SKM-1 treated with dmso at 0.1 percent for 144 hours (cell line): ENCODE data around the gene CCR2.

Source experiments
- DNase-seq: peaks from one replicate; lab custom pipeline; 2025; ENCODE audit not compliant: unreplicated experiment; lab: John Stamatoyannopoulos, UW

The CCR2 gene

DNA sequence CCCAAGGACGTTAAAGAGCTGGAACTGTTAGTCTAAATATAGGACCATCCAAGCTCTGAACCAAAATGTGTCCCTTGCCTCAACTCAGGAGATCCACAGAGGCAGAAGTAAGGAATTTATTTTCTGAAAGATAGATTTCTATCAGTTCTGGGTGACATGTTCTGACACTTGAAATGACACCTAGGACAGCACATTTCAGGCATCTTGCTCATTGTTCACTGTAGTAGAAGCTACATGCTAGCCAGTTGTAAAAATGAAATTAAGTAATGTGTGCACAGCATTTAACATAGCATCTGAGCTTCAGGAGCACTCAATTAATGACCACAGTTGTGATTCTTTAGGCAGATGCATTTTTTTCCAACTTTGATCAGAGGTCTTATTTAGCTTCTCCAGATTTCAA lies 567 bp downstream of the CCR2 start:
- no peak for DNase-seq

DNA sequence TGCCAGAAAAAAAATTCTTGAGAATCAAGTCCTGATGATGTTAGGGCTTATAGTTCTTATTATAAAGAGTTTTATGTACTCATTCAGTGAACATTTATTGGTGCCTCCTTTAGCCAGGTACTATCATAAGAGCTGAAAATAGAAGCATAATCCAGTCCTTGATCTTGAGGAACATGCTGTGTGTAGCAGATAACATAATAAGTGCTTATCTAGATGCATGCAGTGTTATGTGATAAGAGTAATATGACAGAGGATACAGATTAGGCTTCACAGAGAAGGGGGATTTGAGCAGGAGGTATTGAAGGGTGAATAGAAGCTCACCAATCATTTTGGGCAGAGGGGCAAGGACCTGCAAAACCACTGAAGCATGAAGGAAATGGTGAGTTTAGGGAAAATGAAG lies 1.1 kb downstream of the CCR2 start:
- DNase-seq: no peak

DNA sequence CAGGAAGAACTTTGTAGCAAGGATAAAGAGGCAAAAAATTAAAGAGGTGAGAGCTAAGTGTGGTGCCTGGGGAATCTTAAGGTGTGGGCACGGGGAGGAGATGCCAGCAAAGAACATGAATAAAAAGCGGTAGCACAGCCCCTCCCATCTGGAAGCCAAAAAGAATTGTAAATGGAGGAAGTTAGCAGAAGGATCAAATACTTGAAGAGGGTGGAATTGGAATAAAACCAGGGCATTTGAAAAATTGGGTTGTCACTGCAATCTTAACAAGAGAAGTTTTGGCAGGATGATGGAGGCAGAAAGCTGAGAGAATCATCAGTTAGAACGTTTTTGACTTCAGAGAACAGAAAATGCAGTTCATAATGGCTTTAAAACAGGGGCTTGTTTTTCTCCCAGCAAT lies 2.4 kb downstream of the CCR2 start:
- no peak for DNase-seq

DNA sequence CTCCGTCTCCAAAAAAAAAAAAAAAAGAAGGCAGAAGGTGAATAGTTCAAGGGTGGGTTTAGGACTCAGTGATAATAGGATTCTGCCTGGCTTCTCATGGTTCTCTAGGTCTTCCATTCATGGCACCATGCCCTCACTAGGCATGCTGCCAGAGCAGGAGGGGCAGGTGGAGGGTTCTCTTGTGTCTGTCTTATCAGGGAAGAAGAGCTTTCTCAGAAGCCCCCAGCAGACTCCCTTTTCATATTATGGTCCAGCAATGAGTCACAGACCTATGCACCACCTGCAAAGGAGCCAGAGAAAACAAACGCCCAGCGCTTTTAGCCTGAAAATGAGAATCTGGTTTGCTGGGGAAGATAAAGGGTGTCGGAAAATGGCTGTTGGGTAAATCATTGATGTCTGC lies 3.0 kb downstream of the CCR2 start:
- no peak for DNase-seq

DNA sequence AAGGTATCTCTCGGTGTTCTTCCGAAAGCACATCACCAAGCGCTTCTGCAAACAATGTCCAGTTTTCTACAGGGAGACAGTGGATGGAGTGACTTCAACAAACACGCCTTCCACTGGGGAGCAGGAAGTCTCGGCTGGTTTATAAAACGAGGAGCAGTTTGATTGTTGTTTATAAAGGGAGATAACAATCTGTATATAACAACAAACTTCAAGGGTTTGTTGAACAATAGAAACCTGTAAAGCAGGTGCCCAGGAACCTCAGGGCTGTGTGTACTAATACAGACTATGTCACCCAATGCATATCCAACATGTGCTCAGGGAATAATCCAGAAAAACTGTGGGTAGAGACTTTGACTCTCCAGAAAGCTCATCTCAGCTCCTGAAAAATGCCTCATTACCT lies 4.6 kb downstream of the CCR2 start:
- no peak for DNase-seq

DNA sequence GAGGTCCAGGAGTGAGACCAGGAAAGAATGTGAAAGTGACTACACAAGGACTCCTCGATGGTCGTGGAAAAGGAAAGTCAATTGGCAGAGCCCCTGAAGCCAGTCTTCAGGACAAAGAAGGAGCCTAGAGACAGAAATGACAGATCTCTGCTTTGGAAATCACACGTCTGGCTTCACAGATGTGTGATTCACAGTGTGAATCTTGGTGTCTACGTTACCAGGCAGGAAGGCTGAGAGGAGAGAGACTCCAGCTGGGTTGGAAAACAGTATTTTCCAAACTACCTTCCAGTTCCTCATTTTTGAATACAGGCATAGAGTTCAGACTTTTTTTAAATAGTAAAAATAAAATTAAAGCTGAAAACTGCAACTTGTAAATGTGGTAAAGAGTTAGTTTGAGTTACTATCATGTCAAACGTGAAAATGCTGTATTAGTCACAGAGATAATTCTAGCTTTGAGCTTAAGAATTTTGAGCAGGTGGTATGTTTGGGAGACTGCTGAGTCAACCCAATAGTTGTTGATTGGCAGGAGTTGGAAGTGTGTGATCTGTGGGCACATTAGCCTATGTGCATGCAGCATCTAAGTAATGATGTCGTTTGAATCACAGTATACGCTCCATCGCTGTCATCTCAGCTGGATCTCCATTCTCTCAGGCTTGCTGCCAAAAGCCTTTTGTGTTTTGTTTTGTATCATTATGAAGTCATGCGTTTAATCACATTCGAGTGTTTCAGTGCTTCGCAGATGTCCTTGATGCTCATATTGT lies 6.0 kb downstream of the CCR2 start:
- no peak for DNase-seq

DNA sequence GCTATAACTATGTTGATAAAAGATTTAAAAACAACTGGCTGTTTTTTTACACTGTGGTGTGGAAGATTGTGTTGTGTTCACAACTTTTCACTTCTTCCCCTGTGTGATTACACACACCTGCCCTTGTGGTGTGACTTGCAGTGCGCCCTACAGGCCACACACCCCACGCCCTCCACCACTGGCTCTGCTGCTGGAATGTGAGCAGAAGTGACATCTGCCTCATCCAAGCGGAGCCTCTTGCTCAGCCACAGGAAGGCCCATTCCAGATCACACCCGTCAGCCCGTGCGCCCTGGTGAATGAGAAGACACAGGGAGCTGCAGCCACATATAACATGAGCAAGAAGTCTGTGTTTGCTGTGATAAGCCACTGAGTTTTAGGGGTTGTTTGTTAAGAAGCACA lies 7.0 kb downstream of the CCR2 start:
- no peak for DNase-seq

DNA sequence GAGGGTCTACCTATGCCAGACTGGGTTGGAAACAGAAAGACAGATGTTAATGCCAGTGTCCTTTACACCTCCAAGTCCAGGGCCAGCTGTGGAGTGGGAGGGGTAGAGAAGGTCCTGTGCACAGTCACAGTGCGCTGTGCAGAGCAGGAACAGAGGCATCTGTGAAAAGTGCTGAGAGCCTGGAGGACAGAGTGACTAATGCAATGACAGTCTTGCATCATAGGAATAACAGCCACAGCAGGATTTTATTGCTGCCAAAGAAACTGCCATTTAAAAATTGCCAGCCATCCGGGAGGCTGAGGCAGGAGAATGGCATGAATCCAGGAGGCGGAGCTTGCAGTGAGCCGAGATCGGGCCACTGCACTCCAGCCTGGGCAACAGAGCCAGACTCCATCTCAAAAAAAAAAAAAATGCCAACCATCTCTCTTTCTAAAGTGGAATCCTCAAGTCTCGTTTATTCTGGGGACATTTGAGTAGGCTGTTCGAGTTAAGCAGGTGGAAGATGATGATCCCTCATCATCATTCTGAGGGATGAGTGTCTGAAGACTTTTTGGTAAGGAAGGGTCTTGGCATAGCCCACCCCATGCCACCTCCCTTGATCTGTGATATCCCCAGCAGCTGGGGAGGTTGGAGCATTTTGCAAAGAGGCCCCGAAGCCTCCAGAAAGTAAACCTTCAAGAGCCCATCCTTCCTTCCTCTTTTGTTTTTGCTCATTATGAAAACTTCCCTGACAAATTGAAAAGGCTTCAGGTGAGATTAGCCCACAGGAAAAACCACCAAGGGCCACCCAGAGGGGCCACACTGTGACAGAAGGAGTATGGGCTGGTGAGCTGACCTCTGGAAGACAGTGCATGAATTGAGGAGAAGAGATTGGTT lies 7.7 kb downstream of the CCR2 start:
- DNase-seq: peak; percentile 79

DNA sequence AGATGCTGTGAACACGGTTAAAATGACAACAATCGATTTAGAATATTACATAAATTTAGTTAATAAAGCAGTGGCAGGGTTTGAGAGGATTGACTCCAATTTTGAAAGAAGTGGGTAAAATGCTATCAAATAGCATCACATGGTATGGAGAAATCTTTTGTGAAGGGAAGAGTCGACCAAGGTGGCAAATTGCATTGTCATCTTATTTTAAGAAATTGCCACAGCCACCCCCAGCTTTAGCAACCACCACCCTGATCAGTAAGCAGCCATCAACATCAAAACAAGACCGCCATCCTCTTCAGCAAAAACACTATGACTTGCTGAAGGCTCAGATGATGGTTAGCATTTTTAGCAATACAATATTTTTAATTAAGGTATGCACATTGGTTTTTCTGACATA lies 11.1 kb downstream of the CCR2 start:
- no peak for DNase-seq

DNA sequence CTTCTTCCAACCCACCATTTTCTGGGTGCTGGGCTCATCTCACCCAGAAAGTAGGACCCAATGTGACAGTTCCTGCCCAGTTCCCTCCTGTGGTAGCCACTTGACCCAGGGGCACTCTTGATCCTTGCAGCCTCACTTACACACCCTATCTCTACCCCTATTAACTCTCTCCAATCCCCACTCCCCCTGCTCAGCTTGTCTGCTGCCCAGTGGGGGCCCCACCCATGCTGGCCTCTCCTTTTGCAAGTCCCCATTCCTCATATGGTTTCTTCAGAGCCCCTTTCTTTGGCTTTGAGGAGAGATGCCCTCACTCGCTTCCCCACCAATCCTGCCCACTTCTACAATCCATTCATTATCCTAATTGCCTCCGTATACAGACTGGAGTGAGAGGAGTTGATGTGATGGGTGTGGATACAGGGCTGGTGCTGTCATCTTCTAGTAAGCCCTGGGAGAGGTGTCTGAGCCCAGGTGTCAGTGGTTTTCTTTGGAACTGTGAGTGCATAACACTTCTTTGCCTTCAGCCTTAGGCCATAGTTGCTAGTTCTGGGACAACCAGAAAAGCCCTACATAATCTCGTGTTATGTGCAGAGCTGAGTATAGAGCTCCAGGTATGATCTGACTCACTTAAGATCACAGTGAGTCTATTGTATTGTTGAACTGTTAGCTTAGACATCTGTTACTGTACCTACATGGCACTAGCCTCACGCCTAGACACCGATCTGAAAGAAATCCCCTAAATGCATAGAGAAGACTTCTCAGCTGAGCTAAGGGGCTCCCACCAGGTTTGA lies 12.0 kb downstream of the CCR2 start:
- DNase-seq: no peak

DNA sequence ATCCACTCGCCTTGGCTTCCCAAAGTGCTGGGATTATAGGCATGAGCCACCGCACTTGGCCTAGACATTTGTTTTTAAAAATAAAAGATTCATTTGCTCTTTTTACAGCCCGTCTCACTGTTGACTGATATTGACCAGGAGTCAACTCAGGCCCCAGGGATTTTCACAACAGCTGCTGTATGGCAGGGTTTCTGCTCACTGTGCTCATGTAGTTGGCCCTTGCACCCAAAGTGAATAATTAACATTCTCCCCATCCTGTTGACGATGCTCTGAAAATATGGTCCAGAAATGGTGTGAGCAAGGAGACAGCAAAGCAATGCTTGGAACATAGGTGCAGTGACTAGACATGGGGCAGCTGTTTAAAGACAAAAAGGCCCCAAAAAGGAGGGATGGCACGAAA lies 13.9 kb downstream of the CCR2 start:
- DNase-seq: no peak

DNA sequence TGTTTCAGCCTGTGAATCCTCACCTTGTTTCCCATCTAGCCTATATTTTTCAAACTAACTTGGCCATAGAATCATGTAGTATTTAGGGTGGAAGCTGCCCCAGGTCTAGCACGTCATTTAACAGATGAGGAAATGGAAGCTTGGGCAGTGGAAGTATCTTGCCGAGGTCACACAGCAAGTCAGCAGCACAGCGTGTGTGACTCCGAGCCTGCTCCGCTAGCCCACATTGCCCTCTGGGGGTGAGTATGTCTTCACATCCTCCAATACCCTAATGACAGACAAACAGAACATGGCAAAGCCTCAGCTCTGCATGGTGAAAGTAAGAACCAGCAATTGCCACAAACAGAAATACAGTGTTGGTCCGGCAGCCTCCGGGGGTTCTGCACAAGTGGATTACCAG lies 14.7 kb downstream of the CCR2 start:
- DNase-seq: peak; percentile 91

DNA sequence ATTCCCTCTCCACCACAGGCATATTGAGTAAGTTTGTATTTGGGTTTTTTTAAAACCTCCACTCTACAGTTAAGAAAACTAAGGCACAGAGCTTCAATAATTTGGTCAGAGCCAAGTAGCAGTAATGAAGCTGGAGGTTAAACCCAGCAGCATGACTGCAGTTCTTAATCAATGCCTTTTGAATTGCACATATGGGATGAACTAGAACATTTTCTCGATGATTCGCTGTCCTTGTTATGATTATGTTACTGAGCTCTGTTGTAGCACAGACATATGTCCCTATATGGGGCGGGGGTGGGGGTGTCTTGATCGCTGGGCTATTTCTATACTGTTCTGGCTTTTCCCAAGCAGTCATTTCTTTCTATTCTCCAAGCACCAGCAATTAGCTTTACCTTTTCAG lies 15.2 kb downstream of the CCR2 start:
- no peak for DNase-seq

DNA sequence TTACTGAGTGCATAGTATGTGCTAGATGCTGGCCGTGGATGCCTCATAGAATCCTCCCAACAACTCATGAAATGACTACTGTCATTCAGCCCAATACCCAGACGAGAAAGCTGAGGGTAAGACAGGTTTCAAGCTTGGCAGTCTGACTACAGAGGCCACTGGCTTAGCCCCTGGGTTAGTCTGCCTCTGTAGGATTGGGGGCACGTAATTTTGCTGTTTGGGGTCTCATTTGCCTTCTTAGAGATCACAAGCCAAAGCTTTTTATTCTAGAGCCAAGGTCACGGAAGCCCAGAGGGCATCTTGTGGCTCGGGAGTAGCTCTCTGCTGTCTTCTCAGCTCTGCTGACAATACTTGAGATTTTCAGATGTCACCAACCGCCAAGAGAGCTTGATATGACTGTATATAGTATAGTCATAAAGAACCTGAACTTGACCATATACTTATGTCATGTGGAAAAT lies 15.8 kb downstream of the CCR2 start:
- DNase-seq: no peak

DNA sequence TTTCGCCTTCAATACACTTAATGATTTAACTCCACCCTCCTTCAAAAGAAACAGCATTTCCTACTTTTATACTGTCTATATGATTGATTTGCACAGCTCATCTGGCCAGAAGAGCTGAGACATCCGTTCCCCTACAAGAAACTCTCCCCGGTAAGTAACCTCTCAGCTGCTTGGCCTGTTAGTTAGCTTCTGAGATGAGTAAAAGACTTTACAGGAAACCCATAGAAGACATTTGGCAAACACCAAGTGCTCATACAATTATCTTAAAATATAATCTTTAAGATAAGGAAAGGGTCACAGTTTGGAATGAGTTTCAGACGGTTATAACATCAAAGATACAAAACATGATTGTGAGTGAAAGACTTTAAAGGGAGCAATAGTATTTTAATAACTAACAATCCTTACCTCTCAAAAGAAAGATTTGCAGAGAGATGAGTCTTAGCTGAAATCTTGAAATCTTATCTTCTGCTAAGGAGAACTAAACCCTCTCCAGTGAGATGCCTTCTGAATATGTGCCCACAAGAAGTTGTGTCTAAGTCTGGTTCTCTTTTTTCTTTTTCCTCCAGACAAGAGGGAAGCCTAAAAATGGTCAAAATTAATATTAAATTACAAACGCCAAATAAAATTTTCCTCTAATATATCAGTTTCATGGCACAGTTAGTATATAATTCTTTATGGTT lies 17.1 kb downstream of the CCR2 start, which contains the start of gene CCR5:
Gene CCR5 (plus strand): TSS at position 108 of the 680 bp plus-strand sequence. CDS start 1,957 bp downstream, outside the sequence.
- DNase-seq: peak; percentile 10

DNA sequence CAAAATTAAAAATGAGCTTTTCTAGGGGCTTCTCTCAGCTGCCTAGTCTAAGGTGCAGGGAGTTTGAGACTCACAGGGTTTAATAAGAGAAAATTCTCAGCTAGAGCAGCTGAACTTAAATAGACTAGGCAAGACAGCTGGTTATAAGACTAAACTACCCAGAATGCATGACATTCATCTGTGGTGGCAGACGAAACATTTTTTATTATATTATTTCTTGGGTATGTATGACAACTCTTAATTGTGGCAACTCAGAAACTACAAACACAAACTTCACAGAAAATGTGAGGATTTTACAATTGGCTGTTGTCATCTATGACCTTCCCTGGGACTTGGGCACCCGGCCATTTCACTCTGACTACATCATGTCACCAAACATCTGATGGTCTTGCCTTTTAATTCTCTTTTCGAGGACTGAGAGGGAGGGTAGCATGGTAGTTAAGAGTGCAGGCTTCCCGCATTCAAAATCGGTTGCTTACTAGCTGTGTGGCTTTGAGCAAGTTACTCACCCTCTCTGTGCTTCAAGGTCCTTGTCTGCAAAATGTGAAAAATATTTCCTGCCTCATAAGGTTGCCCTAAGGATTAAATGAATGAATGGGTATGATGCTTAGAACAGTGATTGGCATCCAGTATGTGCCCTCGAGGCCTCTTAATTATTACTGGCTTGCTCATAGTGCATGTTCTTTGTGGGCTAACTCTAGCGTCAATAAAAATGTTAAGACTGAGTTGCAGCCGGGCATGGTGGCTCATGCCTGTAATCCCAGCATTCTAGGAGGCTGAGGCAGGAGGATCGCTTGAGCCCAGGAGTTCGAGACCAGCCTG lies 17.8 kb downstream of the CCR2 start:
- no peak for DNase-seq

DNA sequence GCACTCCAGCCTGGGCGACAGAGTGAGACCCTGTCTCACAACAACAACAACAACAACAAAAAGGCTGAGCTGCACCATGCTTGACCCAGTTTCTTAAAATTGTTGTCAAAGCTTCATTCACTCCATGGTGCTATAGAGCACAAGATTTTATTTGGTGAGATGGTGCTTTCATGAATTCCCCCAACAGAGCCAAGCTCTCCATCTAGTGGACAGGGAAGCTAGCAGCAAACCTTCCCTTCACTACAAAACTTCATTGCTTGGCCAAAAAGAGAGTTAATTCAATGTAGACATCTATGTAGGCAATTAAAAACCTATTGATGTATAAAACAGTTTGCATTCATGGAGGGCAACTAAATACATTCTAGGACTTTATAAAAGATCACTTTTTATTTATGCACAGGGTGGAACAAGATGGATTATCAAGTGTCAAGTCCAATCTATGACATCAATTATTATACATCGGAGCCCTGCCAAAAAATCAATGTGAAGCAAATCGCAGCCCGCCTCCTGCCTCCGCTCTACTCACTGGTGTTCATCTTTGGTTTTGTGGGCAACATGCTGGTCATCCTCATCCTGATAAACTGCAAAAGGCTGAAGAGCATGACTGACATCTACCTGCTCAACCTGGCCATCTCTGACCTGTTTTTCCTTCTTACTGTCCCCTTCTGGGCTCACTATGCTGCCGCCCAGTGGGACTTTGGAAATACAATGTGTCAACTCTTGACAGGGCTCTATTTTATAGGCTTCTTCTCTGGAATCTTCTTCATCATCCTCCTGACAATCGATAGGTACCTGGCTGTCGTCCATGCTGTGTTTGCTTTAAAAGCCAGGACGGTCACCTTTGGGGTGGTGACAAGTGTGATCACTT lies 18.8 kb downstream of the CCR2 start:
- peak; percentile 53 for DNase-seq

DNA sequence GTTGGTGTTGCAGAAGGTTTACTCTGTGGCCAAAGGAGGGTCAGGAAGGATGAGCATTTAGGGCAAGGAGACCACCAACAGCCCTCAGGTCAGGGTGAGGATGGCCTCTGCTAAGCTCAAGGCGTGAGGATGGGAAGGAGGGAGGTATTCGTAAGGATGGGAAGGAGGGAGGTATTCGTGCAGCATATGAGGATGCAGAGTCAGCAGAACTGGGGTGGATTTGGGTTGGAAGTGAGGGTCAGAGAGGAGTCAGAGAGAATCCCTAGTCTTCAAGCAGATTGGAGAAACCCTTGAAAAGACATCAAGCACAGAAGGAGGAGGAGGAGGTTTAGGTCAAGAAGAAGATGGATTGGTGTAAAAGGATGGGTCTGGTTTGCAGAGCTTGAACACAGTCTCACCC lies 20.8 kb downstream of the CCR2 start:
- DNase-seq: no peak

DNA sequence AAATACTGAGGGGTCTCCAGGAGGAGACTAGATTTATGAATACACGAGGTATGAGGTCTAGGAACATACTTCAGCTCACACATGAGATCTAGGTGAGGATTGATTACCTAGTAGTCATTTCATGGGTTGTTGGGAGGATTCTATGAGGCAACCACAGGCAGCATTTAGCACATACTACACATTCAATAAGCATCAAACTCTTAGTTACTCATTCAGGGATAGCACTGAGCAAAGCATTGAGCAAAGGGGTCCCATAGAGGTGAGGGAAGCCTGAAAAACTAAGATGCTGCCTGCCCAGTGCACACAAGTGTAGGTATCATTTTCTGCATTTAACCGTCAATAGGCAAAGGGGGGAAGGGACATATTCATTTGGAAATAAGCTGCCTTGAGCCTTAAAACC lies 21.3 kb downstream of the CCR2 start:
- DNase-seq: no peak
